Measurements from ENCODE around the gene CTNNA1. TPM values are rescaled to one million over a fixed set of nuclear protein-coding genes. Genes with fewer than 3 reads are reported as not detected.

CTNNA1 gene
- total RNA-seq, 1 experiment from 2014 or later = 1.9 TPM

GRCh38 chr5:138875552-138875875, 122.3 kb downstream of the CTNNA1 start:
- H3K4me3 ChIP-seq (ENCODE audit: low read length) = no peak overlapping the region
- H4K20me1 ChIP-seq (ENCODE audit: low read length) = no peaks in the 10 kb centered on the region
- no peaks in the 10 kb centered on the region for H3K9me2 ChIP-seq (replicated peaks; ENCODE audit: low read length)
- DNase-seq (no peak), ATAC-seq (no peak)
- no peaks in the 10 kb centered on the region for H3K79me2 ChIP-seq (ENCODE audit: low read length)
- POLR2A ChIA-PET (ENCODE audit: unreplicated experiment) = no interaction called here
- H3F3A ChIP-seq (ENCODE audit: low read length, unreplicated experiment) = no peaks in the 10 kb centered on the region
- intact Hi-C loops (cut with micrococcal nuclease) = no loop called here
- no peak overlapping the region for H3K9ac ChIP-seq (ENCODE audit: low read length)
- BruUV-seq (replicated peaks) = no TSS peak
- TF ChIP-seq, protein P1, sequence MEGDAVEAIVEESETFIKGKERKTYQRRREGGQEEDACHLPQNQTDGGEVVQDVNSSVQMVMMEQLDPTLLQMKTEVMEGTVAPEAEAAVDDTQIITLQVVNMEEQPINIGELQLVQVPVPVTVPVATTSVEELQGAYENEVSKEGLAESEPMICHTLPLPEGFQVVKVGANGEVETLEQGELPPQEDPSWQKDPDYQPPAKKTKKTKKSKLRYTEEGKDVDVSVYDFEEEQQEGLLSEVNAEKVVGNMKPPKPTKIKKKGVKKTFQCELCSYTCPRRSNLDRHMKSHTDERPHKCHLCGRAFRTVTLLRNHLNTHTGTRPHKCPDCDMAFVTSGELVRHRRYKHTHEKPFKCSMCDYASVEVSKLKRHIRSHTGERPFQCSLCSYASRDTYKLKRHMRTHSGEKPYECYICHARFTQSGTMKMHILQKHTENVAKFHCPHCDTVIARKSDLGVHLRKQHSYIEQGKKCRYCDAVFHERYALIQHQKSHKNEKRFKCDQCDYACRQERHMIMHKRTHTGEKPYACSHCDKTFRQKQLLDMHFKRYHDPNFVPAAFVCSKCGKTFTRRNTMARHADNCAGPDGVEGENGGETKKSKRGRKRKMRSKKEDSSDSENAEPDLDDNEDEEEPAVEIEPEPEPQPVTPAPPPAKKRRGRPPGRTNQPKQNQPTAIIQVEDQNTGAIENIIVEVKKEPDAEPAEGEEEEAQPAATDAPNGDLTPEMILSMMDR (conservative IDR thresholded peaks at IDR 0.05; ENCODE audit: low read depth, low read length) = no peak
- no peak for TF ChIP-seq EZH2 (IDR thresholded peaks at IDR 0.05; ENCODE audit: low read length, unreplicated experiment)
- TF ChIP-seq EZH2phosphoT487 (IDR thresholded peaks at IDR 0.05; ENCODE audit: borderline replicate concordance, low read length) = no peak
- H3K4me1 ChIP-seq (ENCODE audit: insufficient read depth, low read length) = no peaks in the 10 kb centered on the region
- no peaks in the 10 kb centered on the region for H3K36me3 ChIP-seq (ENCODE audit: low read depth, low read length)
- CTCF ChIA-PET = no interaction called here
- H3K27me3 ChIP-seq (ENCODE audit: low read length) = no peaks in the 10 kb centered on the region
- no peak overlapping the region for H2AFZ ChIP-seq (ENCODE audit: low read length)
- H3K4me2 ChIP-seq (ENCODE audit: low read length) = no peak overlapping the region
- no peaks in the 10 kb centered on the region for H3K9me3 ChIP-seq (ENCODE audit: low read length)
- no peak overlapping the region for H3K27ac ChIP-seq (ENCODE audit: low read length)

- Histone ChIP-seq H3K27me3 (ENCODE audit: low read length) (no peaks in the 10 kb centered on the region), H3K4me2 (ENCODE audit: low read length) (no peak overlapping the region), H2AFZ (ENCODE audit: low read length) (no peak overlapping the region), H3K79me2 (ENCODE audit: low read length) (no peaks in the 10 kb centered on the region), H3K27ac (ENCODE audit: low read length) (no peak overlapping the region), H3K4me1 (ENCODE audit: insufficient read depth, low read length) (no peaks in the 10 kb centered on the region), H3K36me3 (ENCODE audit: low read depth, low read length) (no peaks in the 10 kb centered on the region), H4K20me1 (ENCODE audit: low read length) (no peaks in the 10 kb centered on the region), H3K4me3 (ENCODE audit: low read length) (no peak overlapping the region), H3K9me3 (ENCODE audit: low read length) (no peaks in the 10 kb centered on the region), H3K9me2 (replicated peaks; ENCODE audit: low read length) (no peaks in the 10 kb centered on the region), H3K9ac (ENCODE audit: low read length) (no peak overlapping the region), H3F3A (ENCODE audit: low read length, unreplicated experiment) (no peaks in the 10 kb centered on the region)
- CTCF ChIA-PET = no interaction called here
- DNase-seq (no peak), ATAC-seq (no peak)
- POLR2A ChIA-PET (ENCODE audit: unreplicated experiment) = no interaction called here
- no peak for TF ChIP-seq EZH2 (IDR thresholded peaks at IDR 0.05; ENCODE audit: low read length, unreplicated experiment)
- TF ChIP-seq, protein P1 (conservative IDR thresholded peaks at IDR 0.05; ENCODE audit: low read depth, low read length) = no peak
- TF ChIP-seq EZH2phosphoT487 (IDR thresholded peaks at IDR 0.05; ENCODE audit: borderline replicate concordance, low read length) = no peak
- intact Hi-C loops (cut with micrococcal nuclease) = no loop called here
- BruUV-seq (replicated peaks) = no TSS peak
Observed at GRCh38 chr5:138875946-138876345, 122.7 kb downstream of the CTNNA1 start.

GRCh38 chr5:138876811-138877210, 123.6 kb downstream of the CTNNA1 start:
- Histone ChIP-seq H3K79me2 (ENCODE audit: low read length) (no peaks in the 10 kb centered on the region), H3F3A (ENCODE audit: low read length, unreplicated experiment) (no peaks in the 10 kb centered on the region), H3K9me2 (replicated peaks; ENCODE audit: low read length) (no peaks in the 10 kb centered on the region), H4K20me1 (ENCODE audit: low read length) (no peaks in the 10 kb centered on the region), H3K4me3 (ENCODE audit: low read length) (no peak overlapping the region), H3K9me3 (ENCODE audit: low read length) (no peaks in the 10 kb centered on the region), H3K27ac (ENCODE audit: low read length) (no peak overlapping the region), H3K4me1 (ENCODE audit: insufficient read depth, low read length) (no peaks in the 10 kb centered on the region), H3K4me2 (ENCODE audit: low read length) (no peak overlapping the region), H3K36me3 (ENCODE audit: low read depth, low read length) (no peaks in the 10 kb centered on the region), H2AFZ (ENCODE audit: low read length) (no peak overlapping the region), H3K27me3 (ENCODE audit: low read length) (no peaks in the 10 kb centered on the region), H3K9ac (ENCODE audit: low read length) (no peak overlapping the region)
- ATAC-seq (no peak), DNase-seq (no peak)
- TF ChIP-seq EZH2phosphoT487 (IDR thresholded peaks at IDR 0.05; ENCODE audit: borderline replicate concordance, low read length) = no peak
- no peak for TF ChIP-seq EZH2 (IDR thresholded peaks at IDR 0.05; ENCODE audit: low read length, unreplicated experiment)
- TF ChIP-seq, protein P1 (conservative IDR thresholded peaks at IDR 0.05; ENCODE audit: low read depth, low read length) = no peak
- intact Hi-C loops (cut with micrococcal nuclease) = no loop called here
- ChIA-PET CTCF (no interaction called here), POLR2A (ENCODE audit: unreplicated experiment) (no interaction called here)
- no TSS peak for BruUV-seq (replicated peaks)

Measured in PC-3 (cell line).